IgD-negative memory B cell (primary cell): ENCODE data around the gene LDHAL6A. TPM values are rescaled to one million over a fixed set of nuclear protein-coding genes. Genes with fewer than 3 reads are reported as not detected.
"Not testable (repeated sequence)": the region's sequence is repeated elsewhere in the genome, so short reads cannot be mapped to it uniquely, and the experiment has no call there.

Experiments
- H3K27ac Mint-ChIP-seq, 3 donors: one replicate each; pipeline ENCODE4 v1.8.0; 2020 to 2022; ENCODE audit warnings: mild to moderate bottlenecking in 3 of 3, mixed read lengths in 3 of 3, moderate library complexity in 1 of 3
- H3K27me3 Mint-ChIP-seq: one replicate; pipeline ENCODE4 v1.8.0; 2021; ENCODE audit warnings: mixed read lengths
- H3K36me3 Mint-ChIP-seq: one replicate; pipeline ENCODE4 v1.8.0; 2020; ENCODE audit warnings: mild to moderate bottlenecking, mixed read lengths
- H3K4me1 Mint-ChIP-seq, 3 donors: one replicate each; pipeline ENCODE4 v1.8.0; 2020 to 2022; ENCODE audit warnings: mixed read lengths in 3 of 3, mild to moderate bottlenecking in 1 of 3
- H3K4me3 Mint-ChIP-seq, 4 donors: one replicate each; pipeline ENCODE4 v1.8.0; 2020 to 2022; ENCODE audit warnings: mild to moderate bottlenecking in 4 of 4, mixed read lengths in 4 of 4, moderate library complexity in 3 of 4
- H3K9me3 Mint-ChIP-seq, 3 donors: one replicate each; pipeline ENCODE4 v1.8.0; 2020 to 2021; ENCODE audit warnings: mixed read lengths in 3 of 3, mild to moderate bottlenecking in 1 of 3
- polyA plus RNA-seq: library from polyadenylated mRNA; unstranded; fragments of 300-500 nt; fragmentation: Illumina TruSeq; gene quantifications from one replicate; pipeline ENCODE4 v1.2.3, GENCODE V29; 2021

The LDHAL6A gene
- not detected for polyA plus RNA-seq

- H3K9me3 Mint-ChIP-seq = peaks cover 0 to 2% (median 0%) of the 10 kb centered on the region in 3 donors
- H3K4me1 Mint-ChIP-seq = no peaks in the 10 kb centered on the region
- no peaks in the 10 kb centered on the region for H3K27me3 Mint-ChIP-seq
- peaks cover 2% of the 10 kb centered on the region for H3K36me3 Mint-ChIP-seq
- no peak within 1 kb of the TSS for H3K4me3 Mint-ChIP-seq
- no peak within 1 kb of the TSS for H3K27ac Mint-ChIP-seq
Observed at GRCh38 chr11:18455686-18456372, at the start of gene LDHAL6A. Gene LDHAL6A (plus strand): TSS chr11:18455856. CDS start chr11:18456681, 825 bp downstream.

DNA sequence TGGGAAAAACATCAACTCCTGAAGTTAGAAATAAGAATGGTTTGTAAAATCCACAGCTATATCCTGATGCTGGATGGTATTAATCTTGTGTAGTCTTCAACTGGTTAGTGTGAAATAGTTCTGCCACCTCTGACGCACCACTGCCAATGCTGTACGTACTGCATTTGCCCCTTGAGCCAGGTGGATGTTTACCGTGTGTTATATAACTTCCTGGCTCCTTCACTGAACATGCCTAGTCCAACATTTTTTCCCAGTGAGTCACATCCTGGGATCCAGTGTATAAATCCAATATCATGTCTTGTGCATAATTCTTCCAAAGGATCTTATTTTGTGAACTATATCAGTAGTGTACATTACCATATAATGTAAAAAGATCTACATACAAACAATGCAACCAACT, 48.3 kb upstream of the LDHAL6A start:
- H3K4me3 Mint-ChIP-seq, H3K4me1 Mint-ChIP-seq, H3K9me3 Mint-ChIP-seq, H3K27me3 Mint-ChIP-seq, H3K27ac Mint-ChIP-seq: not testable (repeated sequence)
- H3K36me3 Mint-ChIP-seq = peaks cover 13% of the 10 kb centered on the region

DNA sequence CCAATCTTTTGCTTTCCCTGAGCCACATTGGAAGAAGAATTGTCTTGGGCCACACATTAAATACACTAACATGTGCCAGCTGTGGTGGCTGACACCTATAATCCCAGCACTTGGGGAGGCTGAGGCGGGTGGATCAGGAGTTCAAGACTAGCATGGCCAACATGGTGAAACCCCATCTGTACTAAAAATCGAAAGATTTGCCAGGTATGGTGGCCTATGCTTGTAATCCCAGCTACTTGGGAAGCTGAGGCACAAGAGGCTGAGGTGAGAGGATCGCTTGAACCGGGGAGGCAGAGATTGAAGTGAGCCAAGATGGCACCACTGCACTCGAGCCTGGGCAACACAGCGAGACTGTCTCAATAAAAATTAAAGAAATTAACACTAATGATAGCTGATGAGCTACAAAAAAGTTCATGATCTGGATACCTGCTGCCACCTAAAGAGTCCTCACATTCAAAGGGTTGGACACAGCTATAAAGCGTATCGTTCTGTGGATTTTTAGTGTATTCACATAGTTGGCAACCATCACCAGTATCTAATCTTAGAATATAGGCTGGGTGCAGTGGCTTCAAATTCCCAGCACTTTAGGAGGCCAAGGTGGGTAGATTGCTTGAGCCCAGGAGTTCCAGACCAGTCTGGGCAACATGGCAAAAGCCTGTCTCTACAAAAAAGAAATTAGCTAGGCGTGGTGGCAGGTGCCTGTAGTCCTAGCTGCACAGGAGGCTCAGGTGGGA, 46.9 kb upstream of the LDHAL6A start:
- no peak overlapping the region for H3K4me3 Mint-ChIP-seq
- no peak overlapping the region for H3K27ac Mint-ChIP-seq
- peaks cover 0 to 4% (median 0%) of the 10 kb centered on the region in 3 donors for H3K9me3 Mint-ChIP-seq
- H3K36me3 Mint-ChIP-seq = peaks cover 7% of the 10 kb centered on the region
- no peaks in the 10 kb centered on the region for H3K4me1 Mint-ChIP-seq
- no peaks in the 10 kb centered on the region for H3K27me3 Mint-ChIP-seq

DNA sequence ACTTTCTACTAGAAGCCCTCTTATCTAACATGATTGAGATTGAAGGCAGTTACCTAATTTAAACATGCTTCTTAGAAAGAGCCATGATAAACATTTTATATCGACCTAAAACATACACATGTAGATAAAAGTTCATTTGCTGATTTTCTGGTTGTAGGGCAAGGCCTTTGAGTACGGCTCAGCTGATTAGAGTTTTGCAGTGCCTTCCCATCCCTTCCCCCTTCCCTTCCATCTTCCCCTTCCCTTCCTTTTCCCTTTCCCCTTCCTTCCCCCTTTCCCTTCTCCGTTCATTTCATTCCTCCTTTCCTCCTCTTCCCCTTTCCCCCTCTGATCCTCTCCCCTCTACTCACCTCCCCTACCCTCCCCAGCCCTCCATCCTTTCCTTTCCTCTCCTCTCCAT, 39.2 kb upstream of the LDHAL6A start:
- Mint-ChIP-seq H3K36me3 (no peaks in the 10 kb centered on the region), H3K27ac (no peak overlapping the region), H3K4me3 (no peak overlapping the region), H3K9me3 (peaks cover 0 to 2% (median 0%) of the 10 kb centered on the region in 3 donors), H3K4me1 (no peaks in the 10 kb centered on the region), H3K27me3 (no peaks in the 10 kb centered on the region)

DNA sequence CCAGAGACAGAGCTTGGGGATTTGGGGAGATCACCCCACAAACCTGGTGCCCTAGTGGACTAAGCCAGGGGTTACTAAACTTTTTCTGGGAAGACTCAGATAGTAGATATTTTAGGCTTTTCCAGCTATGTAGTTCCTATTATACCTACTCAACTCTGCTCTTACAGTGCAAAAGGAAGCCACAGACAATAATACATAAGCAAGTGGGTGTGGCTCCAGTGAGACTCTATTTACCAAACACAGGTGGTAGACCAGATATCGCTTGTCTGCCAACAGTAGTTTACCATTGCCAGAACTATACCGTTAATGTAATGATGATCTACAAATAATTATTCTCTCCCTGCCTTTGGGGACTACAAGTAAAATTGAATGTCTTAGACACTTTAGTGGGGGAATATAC, 36.6 kb upstream of the LDHAL6A start:
- no peaks in the 10 kb centered on the region for H3K27me3 Mint-ChIP-seq
- H3K9me3 Mint-ChIP-seq = no peaks in the 10 kb centered on the region
- H3K27ac Mint-ChIP-seq = no peak overlapping the region
- no peaks in the 10 kb centered on the region for H3K4me1 Mint-ChIP-seq
- no peaks in the 10 kb centered on the region for H3K36me3 Mint-ChIP-seq
- no peak overlapping the region for H3K4me3 Mint-ChIP-seq

GRCh38 chr11:18420067-18420466, 35.6 kb upstream of the LDHAL6A start:
- Mint-ChIP-seq H3K4me1 (no peaks in the 10 kb centered on the region), H3K27ac (no peak overlapping the region), H3K36me3 (no peaks in the 10 kb centered on the region), H3K4me3 (no peak overlapping the region), H3K9me3 (no peaks in the 10 kb centered on the region), H3K27me3 (no peaks in the 10 kb centered on the region)

DNA sequence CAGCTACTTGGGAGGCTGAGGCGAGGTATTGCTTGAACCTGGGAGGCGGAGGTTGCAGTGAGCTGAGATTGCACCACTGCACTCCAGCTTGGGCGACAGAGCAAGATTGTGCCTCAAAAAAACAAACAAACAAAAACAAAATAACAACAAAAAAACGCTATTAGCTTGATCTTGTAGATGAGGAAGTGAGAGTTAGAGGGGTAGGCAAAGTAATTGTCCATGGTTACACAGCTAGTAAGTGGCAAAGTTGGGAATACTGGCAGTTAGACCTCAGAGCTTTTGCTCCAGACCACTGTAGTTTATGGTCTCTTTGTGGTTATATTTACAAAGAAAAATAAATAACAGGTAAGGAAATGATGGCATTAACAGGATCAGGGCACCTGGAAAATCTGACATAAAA, 28.4 kb upstream of the LDHAL6A start:
- no peaks in the 10 kb centered on the region for H3K36me3 Mint-ChIP-seq
- peaks cover 0 to 3% (median 2%) of the 10 kb centered on the region in 3 donors for H3K4me1 Mint-ChIP-seq
- H3K27me3 Mint-ChIP-seq = no peaks in the 10 kb centered on the region
- no peak overlapping the region for H3K4me3 Mint-ChIP-seq
- no peaks in the 10 kb centered on the region for H3K9me3 Mint-ChIP-seq
- no peak overlapping the region for H3K27ac Mint-ChIP-seq

- Mint-ChIP-seq H3K9me3 (peaks cover 0 to 2% (median 0%) of the 10 kb centered on the region in 3 donors), H3K36me3 (no peaks in the 10 kb centered on the region), H3K27ac (no peak overlapping the region), H3K4me1 (peaks cover 0 to 3% (median 2%) of the 10 kb centered on the region in 3 donors), H3K4me3 (no peak overlapping the region), H3K27me3 (no peaks in the 10 kb centered on the region)
Observed at GRCh38 chr11:18429332-18429731, 26.3 kb upstream of the LDHAL6A start.

- Mint-ChIP-seq H3K27me3 (no peaks in the 10 kb centered on the region), H3K36me3 (no peaks in the 10 kb centered on the region), H3K9me3 (peaks cover 0 to 6% (median 2%) of the 10 kb centered on the region in 3 donors), H3K4me1 (no peaks in the 10 kb centered on the region), H3K4me3 (no peak overlapping the region), H3K27ac (no peak overlapping the region)
Observed at GRCh38 chr11:18438691-18439090, 17.0 kb upstream of the LDHAL6A start.

DNA sequence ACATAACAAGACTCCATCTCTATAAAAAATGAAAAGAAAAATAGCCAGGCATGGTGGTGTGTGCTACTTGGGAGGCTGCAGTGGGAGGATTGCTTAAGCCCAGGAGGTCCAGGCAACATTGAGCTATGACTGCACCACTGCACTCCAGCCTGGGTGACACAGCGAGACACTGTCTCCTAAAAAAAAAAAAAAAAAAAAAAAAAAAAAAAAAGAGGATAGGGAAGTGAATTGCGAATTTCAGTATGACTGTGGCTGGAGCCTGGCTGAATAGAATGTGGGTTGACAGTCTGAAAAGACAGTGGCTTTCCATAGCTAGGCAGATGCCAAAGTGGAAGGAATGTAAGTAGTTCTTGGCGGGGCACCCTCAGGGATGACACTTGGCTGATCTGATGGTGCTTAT, 6.4 kb upstream of the LDHAL6A start:
- H3K9me3 Mint-ChIP-seq = peaks cover 0 to 2% (median 0%) of the 10 kb centered on the region in 3 donors
- H3K27ac Mint-ChIP-seq = no peak overlapping the region
- H3K4me3 Mint-ChIP-seq = no peak overlapping the region

DNA sequence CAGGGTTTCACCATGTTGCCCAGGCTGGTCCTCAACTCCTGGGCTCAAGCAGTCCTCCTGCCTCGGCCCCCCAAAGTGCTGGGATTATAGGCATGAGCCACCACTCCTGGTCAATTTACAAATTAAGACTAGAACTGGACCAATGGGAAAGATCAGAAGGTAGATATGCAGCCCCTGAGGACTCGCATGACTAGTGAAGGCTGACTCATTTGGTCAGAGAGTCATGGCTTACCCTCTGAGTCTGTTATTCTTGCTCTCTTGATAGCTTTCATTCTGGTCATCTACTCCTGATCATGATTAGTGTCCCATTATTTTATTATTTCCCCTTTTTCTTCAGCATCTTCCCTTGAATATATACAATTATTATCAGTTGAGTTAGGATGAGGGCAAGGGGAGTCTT, 2.7 kb upstream of the LDHAL6A start:
- Mint-ChIP-seq H3K27me3 (peaks cover 2% of the 10 kb centered on the region), H3K4me1 (no peaks in the 10 kb centered on the region), H3K9me3 (peaks cover 0 to 2% (median 0%) of the 10 kb centered on the region in 3 donors), H3K27ac (no peak overlapping the region), H3K4me3 (no peak overlapping the region), H3K36me3 (peaks cover 2% of the 10 kb centered on the region)

More for the DNA sequence above, 6.4 kb upstream of the LDHAL6A start:
- Mint-ChIP-seq H3K27me3 (peaks cover 2% of the 10 kb centered on the region), H3K4me1 (peaks cover 0 to 4% (median 3%) of the 10 kb centered on the region in 3 donors), H3K36me3 (no peaks in the 10 kb centered on the region)

- H3K9me3 Mint-ChIP-seq = peaks cover 0 to 2% (median 0%) of the 10 kb centered on the region in 3 donors
- no peak overlapping the region for H3K4me3 Mint-ChIP-seq
- no peaks in the 10 kb centered on the region for H3K4me1 Mint-ChIP-seq
- H3K36me3 Mint-ChIP-seq = peaks cover 2% of the 10 kb centered on the region
- H3K27me3 Mint-ChIP-seq = no peaks in the 10 kb centered on the region
- no peak overlapping the region for H3K27ac Mint-ChIP-seq
Observed at GRCh38 chr11:18457450-18457849, 1.8 kb downstream of the LDHAL6A start.

DNA sequence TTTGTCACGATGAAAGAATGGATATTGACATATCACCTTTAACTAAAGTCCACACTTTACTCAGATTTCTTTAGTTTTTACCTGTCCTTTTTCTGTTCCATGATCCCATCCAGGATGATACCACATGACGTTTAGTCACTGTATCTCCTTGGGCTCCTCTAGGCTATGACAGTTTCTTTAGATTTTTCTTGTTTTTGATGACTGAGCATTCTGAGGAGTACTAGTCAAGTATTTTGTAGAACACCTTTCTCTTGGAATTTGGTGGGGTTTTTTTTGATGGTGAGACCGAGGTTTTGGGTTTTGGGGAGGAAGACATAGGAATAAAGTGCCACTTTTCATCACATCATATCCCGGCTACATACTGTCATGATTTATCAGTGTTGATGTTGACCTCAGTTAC, 4.0 kb downstream of the LDHAL6A start:
- Mint-ChIP-seq H3K36me3 (peaks cover 2% of the 10 kb centered on the region), H3K9me3 (peaks cover 0 to 2% (median 0%) of the 10 kb centered on the region in 3 donors), H3K4me1 (peaks cover 0 to 2% (median 0%) of the 10 kb centered on the region in 3 donors), H3K27ac (no peak overlapping the region), H3K27me3 (no peaks in the 10 kb centered on the region), H3K4me3 (no peak overlapping the region)

DNA sequence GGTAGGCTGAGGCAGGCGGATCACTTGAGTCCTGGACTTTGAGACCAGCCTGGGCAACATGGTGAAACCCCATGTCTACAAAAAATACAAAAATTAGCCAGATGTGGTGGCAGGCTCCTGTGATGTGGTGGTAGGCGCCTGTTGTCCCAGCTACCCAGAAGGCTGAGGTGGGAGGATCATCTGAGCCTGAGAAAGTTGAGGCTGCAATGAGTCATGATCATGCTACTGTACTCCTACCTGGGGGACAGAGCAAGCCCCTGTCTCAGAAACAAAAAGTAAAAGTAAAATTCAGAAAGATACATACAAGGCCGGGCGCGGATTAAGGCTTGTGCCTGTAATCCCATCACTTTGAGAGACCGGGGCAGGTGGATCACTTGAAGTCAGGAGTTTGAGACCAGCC, 6.3 kb downstream of the LDHAL6A start:
- peak overlapping the region in 1 of 4 donors; percentile 17 for H3K4me3 Mint-ChIP-seq
- H3K9me3 Mint-ChIP-seq = no peaks in the 10 kb centered on the region
- no peaks in the 10 kb centered on the region for H3K27me3 Mint-ChIP-seq
- no peak overlapping the region for H3K27ac Mint-ChIP-seq
- peaks cover 0 to 2% (median 0%) of the 10 kb centered on the region in 3 donors for H3K4me1 Mint-ChIP-seq
- peaks cover 2% of the 10 kb centered on the region for H3K36me3 Mint-ChIP-seq

- Mint-ChIP-seq H3K4me1 (peaks cover 0 to 2% (median 0%) of the 10 kb centered on the region in 3 donors), H3K4me3 (peak overlapping the region in 1 of 4 donors; percentile 41), H3K36me3 (peaks cover 2% of the 10 kb centered on the region), H3K9me3 (no peaks in the 10 kb centered on the region), H3K27ac (no peak overlapping the region), H3K27me3 (no peaks in the 10 kb centered on the region)
Observed at GRCh38 chr11:18463439-18463838, 7.8 kb downstream of the LDHAL6A start.
